GM23248 (cell line): ENCODE data around the gene SLC9A2. TPM values are rescaled to one million over a fixed set of nuclear protein-coding genes. Genes with fewer than 3 reads are reported as not detected.

Experiments
- DNase-seq: peaks from one replicate; pipeline ENCODE4 v3.0.0-alpha.2; 2015
- H2AFZ ChIP-seq: fragments of 200-600 bp; sonication (generic); 2 replicates; pipeline ENCODE4 v1.6.1; 2016; ENCODE audit warnings: antibody characterized with exemption
- H3F3A ChIP-seq: fragments of 200-600 bp; sonication (generic); 2 replicates; pipeline ENCODE4 v1.6.1; 2016; ENCODE audit warnings: mild to moderate bottlenecking, antibody characterized with exemption, mixed run types; ENCODE audit not compliant: insufficient read depth
- H3K27ac ChIP-seq: fragments of 200-600 bp; sonication (generic); 2 replicates; pipeline ENCODE4 v1.5.1; 2016; ENCODE audit warnings: mild to moderate bottlenecking
- H3K27me3 ChIP-seq: fragments of 200-600 bp; sonication (generic); replicated peaks from 2 replicates; pipeline ENCODE4 v1.6.1; 2016; ENCODE audit warnings: mild to moderate bottlenecking; ENCODE audit not compliant: insufficient read depth
- H3K36me3 ChIP-seq: fragments of 200-600 bp; sonication (generic); 2 replicates; pipeline ENCODE4 v1.6.1; 2016; ENCODE audit warnings: low read depth, mild to moderate bottlenecking
- H3K4me1 ChIP-seq: fragments of 200-600 bp; sonication (generic); 2 replicates; pipeline ENCODE4 v1.6.1; 2016; ENCODE audit warnings: mild to moderate bottlenecking; ENCODE audit not compliant: insufficient read depth
- H3K4me2 ChIP-seq: fragments of 200-600 bp; sonication (generic); one replicate; pipeline ENCODE4 v1.6.1; 2016; ENCODE audit warnings: mild to moderate bottlenecking; ENCODE audit not compliant: unreplicated experiment
- H3K4me3 ChIP-seq: fragments of 200-600 bp; sonication (generic); 2 replicates; pipeline ENCODE4 v1.5.1; 2016; ENCODE audit warnings: mild to moderate bottlenecking
- H3K79me2 ChIP-seq: fragments of 200-600 bp; sonication (generic); 2 replicates; pipeline ENCODE4 v1.6.1; 2016; ENCODE audit warnings: mild to moderate bottlenecking; ENCODE audit not compliant: insufficient read depth
- H3K9ac ChIP-seq: fragments of 200-600 bp; sonication (generic); 2 replicates; pipeline ENCODE4 v1.6.1; 2016; ENCODE audit warnings: mild to moderate bottlenecking
- H3K9me2 ChIP-seq: fragments of 200-600 bp; sonication (generic); 2 replicates; pipeline ENCODE4 v1.6.1; 2016; ENCODE audit warnings: mixed run types, mild to moderate bottlenecking, moderate library complexity; ENCODE audit not compliant: insufficient read depth
- H3K9me3 ChIP-seq: fragments of 200-600 bp; sonication (generic); one replicate; pipeline ENCODE4 v1.6.1; 2017; ENCODE audit warnings: low read depth
- H4K20me1 ChIP-seq: fragments of 200-600 bp; sonication (generic); 2 replicates; pipeline ENCODE4 v1.6.0; 2016; ENCODE audit not compliant: insufficient read depth
- EZH2 ChIP-seq: fragments of 200-600 bp; sonication (generic); IDR thresholded peaks from 2 replicates; pipeline ENCODE4 v1.6.1; 2018; ENCODE audit warnings: antibody characterized with exemption, mild to moderate bottlenecking; ENCODE audit not compliant: insufficient read depth, poor library complexity, severe bottlenecking
- EZH2phosphoT487 ChIP-seq: fragments of 200-600 bp; sonication (generic); IDR thresholded peaks from 2 replicates; pipeline ENCODE4 v1.6.1; 2018; ENCODE audit warnings: antibody characterized with exemption, moderate library complexity, mild to moderate bottlenecking, low read depth; ENCODE audit not compliant: insufficient read depth
- WGBS, 2 experiments: methylation state at CpG; one replicate each; pipeline ENCODE4 v1.1.6; 2015 to 2017; ENCODE audit warnings: low lambda C conversion rate in 2 of 2, low coverage in 1 of 2; ENCODE audit errors: missing lambda C conversion rate in 2 of 2; 5-methylcytosine and 5-hydroxymethylcytosine counted together
- in situ Hi-C: fragments of 300-500 bp; cut with MboI; formaldehyde crosslinking; loops from 2 replicates; pipeline ENCODE4 v1.15.0; 2020
- polyA plus RNA-seq: library from polyadenylated mRNA; unstranded; fragments of >200 nt; fragmentation: Nextera tagmentation; extraction: Ambion mirVana; gene quantifications from 2 replicates; pipeline ENCODE4 v1.2.1, GENCODE V29; 2016
- total RNA-seq: library from RNA; depleted of rRNA; stranded (reverse); fragments of >200 nt; shearing (Covaris generic); gene quantifications from 2 replicates; pipeline ENCODE4 v1.2.3, GENCODE V29; 2014

The SLC9A2 gene
- total and polyA plus RNA-seq, 2 experiments from 2014 or later = not detected

DNA sequence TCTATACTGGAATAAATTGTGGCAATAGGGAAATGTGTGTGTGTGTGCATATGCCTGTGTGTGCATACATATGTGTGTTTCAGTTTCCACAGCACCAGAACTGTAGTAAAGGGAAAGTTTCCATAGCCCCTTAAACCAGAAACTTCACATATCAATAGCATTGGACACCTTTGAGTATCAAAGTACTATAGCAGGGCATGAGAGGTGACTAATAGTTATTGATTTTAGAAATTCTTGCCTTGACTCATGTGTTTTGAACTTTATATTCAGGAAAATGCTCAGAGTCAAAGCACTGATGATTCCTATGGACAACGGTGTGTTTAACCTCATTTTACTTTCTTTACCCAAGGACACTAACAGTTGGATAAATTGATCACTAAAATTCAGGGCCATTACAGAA, 50.0 kb downstream of the SLC9A2 start:
- WGBS, 2 experiments = 38 to 42% methylated on average over 1 of the region's 1 CpG
- Histone ChIP-seq H3F3A (no peaks in the 10 kb centered on the region), H3K9ac (no peak overlapping the region), H3K36me3 (no peaks in the 10 kb centered on the region), H3K27me3 (no peaks in the 10 kb centered on the region), H3K9me3 (no peaks in the 10 kb centered on the region), H3K4me2 (no peak overlapping the region), H3K4me1 (no peaks in the 10 kb centered on the region), H3K79me2 (no peaks in the 10 kb centered on the region), H3K27ac (no peak overlapping the region), H4K20me1 (no peaks in the 10 kb centered on the region), H3K4me3 (no peak overlapping the region), H2AFZ (no peak overlapping the region), H3K9me2 (no peaks in the 10 kb centered on the region)
- no peak for TF ChIP-seq EZH2phosphoT487
- TF ChIP-seq EZH2 = no peak
- in situ Hi-C loops = no loop called here
- DNase-seq = no peak

DNA sequence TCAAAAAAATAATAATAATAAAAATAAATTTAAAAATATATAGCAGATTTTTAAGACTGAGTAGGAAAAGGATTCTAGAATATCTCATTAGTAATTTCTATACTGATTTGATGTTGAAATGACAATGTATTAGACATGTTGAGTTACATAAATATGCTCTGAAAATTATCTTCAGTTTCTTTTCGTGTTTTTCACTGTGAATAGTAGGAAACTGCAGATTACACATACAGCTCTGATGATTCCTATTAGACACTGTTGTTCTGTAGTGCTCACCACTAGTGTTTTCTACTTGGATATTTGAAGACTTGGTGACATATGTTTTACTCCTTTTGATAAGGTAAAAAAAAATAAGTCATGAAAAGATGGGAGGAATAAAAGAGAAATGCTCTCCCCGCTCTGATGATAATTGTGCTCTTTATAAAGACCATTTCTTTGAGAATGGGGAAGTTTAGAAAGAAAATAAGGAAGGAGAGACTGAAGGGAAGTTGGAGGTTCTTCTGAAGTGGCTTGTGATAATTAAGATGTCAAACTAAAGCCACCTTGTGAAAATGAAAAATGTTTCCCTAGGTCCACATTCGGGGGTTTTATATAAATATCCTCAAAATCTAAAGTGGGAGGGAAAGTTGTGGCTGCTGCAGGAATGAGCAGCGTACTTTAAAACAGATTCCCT, 52.9 kb downstream of the SLC9A2 start:
- Histone ChIP-seq H3K4me2 (no peak overlapping the region), H3K36me3 (no peaks in the 10 kb centered on the region), H3K9me3 (no peaks in the 10 kb centered on the region), H2AFZ (no peak overlapping the region), H3F3A (no peaks in the 10 kb centered on the region), H3K27me3 (no peaks in the 10 kb centered on the region), H3K27ac (no peak overlapping the region), H3K4me1 (no peaks in the 10 kb centered on the region), H3K4me3 (no peak overlapping the region), H4K20me1 (no peaks in the 10 kb centered on the region), H3K9me2 (no peaks in the 10 kb centered on the region), H3K79me2 (no peaks in the 10 kb centered on the region), H3K9ac (no peak overlapping the region)
- TF ChIP-seq EZH2phosphoT487 (no peak), EZH2 (no peak)
- DNase-seq = no peak
- in situ Hi-C loops = no loop called here
- 21 to 29% methylated on average over 4 of the region's 4 CpGs for WGBS, 2 experiments

DNA sequence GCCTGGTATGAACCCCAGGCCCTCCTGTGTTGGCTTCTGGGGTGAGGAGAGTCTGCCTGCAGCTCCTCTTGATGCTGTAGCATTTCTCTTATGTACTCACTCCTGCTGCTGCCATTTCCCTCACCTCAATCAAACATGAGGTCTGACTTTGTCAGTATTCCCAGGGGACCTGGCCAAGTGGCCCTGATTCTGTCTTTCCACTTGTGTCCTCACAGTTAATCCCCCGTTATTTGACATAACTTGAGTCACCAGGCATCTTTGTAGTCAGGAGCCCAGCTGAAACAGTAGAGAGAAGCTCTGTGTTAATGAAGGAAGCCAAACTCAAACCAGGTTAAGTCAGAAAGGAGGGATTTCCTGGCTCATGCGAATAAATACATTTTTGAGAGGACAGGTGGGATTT, 55.0 kb downstream of the SLC9A2 start:
- Histone ChIP-seq H3K79me2 (no peaks in the 10 kb centered on the region), H3K9ac (no peak overlapping the region), H3F3A (no peaks in the 10 kb centered on the region), H3K36me3 (no peaks in the 10 kb centered on the region), H3K4me3 (no peak overlapping the region), H2AFZ (no peak overlapping the region), H4K20me1 (no peaks in the 10 kb centered on the region), H3K9me2 (no peaks in the 10 kb centered on the region), H3K27me3 (no peaks in the 10 kb centered on the region), H3K4me1 (no peaks in the 10 kb centered on the region), H3K4me2 (no peak overlapping the region), H3K27ac (no peak overlapping the region), H3K9me3 (no peaks in the 10 kb centered on the region)
- TF ChIP-seq EZH2phosphoT487 (no peak), EZH2 (no peak)
- WGBS, 2 experiments = 51 to 58% methylated on average over 2 of the region's 2 CpGs
- in situ Hi-C loops = no loop called here
- no peak for DNase-seq

DNA sequence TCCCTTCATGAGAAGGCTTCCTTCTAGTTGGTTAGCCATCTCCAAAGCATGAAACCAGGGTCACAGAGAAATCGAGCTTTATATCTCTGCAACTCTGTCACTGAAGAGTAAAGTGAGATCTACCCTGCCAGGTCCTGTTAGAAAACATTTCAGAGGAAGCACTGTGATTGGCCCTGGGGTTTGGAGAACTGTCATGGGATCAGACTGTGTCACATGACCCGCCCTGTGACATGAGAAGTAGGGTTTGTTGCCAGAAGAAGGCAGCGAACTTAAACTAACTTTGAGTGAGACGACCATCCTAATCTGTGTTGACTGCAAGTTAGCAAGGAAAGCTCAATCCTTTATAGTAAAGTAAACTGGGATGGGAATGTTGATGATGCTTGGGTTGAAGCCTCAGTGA, 55.5 kb downstream of the SLC9A2 start:
- DNase-seq = no peak
- Histone ChIP-seq H4K20me1 (no peaks in the 10 kb centered on the region), H3K36me3 (no peaks in the 10 kb centered on the region), H3K9me3 (no peaks in the 10 kb centered on the region), H3K27ac (no peak overlapping the region), H3K4me2 (no peak overlapping the region), H3K9ac (no peak overlapping the region), H3F3A (no peaks in the 10 kb centered on the region), H3K4me3 (no peak overlapping the region), H3K79me2 (no peaks in the 10 kb centered on the region), H3K9me2 (no peaks in the 10 kb centered on the region), H2AFZ (no peak overlapping the region), H3K4me1 (no peaks in the 10 kb centered on the region), H3K27me3 (no peaks in the 10 kb centered on the region)
- no peak for TF ChIP-seq EZH2phosphoT487
- no peak for TF ChIP-seq EZH2
- WGBS, 2 experiments = 24 to 34% methylated on average over 4 of the region's 4 CpGs
- in situ Hi-C loops = no loop called here
